HepG2 (cell line): ENCODE data around the gene CHCHD6. TPM values are rescaled to one million over a fixed set of nuclear protein-coding genes. Genes with fewer than 3 reads are reported as not detected.

Experiments
- ADNP ChIP-seq: sonication (generic); formaldehyde crosslinking; IDR thresholded peaks from 2 replicates; pipeline ENCODE4 v1.4.0; 2020; ENCODE audit warnings: missing genetic modification reagents
- AHR ChIP-seq: IDR thresholded peaks from 2 replicates; pipeline ENCODE4 v1.6.1; 2018; ENCODE audit warnings: missing genetic modification reagents, missing compliant biosample characterization
- E2F2 ChIP-seq: sonication (generic); formaldehyde crosslinking; IDR thresholded peaks from 2 replicates; pipeline ENCODE4 v1.4.0; 2020; ENCODE audit warnings: missing genetic modification reagents, borderline replicate concordance
- JUNB ChIP-seq: sonication (generic); formaldehyde crosslinking; IDR thresholded peaks from 2 replicates; pipeline ENCODE4 v1.8.0; 2022; ENCODE audit warnings: missing genetic modification reagents, mild to moderate bottlenecking, borderline replicate concordance
- MLXIP ChIP-seq: sonication (generic); formaldehyde crosslinking; IDR thresholded peaks from 2 replicates; pipeline ENCODE4 v1.9.0; 2021; ENCODE audit warnings: missing genetic modification reagents, borderline replicate concordance
- NR0B2 ChIP-seq: sonication (generic); formaldehyde crosslinking; IDR thresholded peaks from 2 replicates; pipeline ENCODE4 v1.4.0; 2020; ENCODE audit warnings: mild to moderate bottlenecking, missing genetic modification reagents
- PITX1 ChIP-seq: sonication (generic); formaldehyde crosslinking; IDR thresholded peaks from 2 replicates; pipeline ENCODE4 v1.5.1; 2020; ENCODE audit warnings: mild to moderate bottlenecking, missing genetic modification reagents
- POLR2AphosphoS5 ChIP-seq: IDR thresholded peaks from 2 replicates; pipeline ENCODE4 v1.6.1; 2012; ENCODE audit warnings: low read depth, low read length
- POLR2G ChIP-seq: fragments of 200-400 bp; formaldehyde crosslinking; IDR thresholded peaks from 2 replicates; pipeline ENCODE4 v1.6.1; 2018; ENCODE audit warnings: mild to moderate bottlenecking, low read depth, low read length, moderate library complexity
- SALL1 ChIP-seq: sonication (generic); formaldehyde crosslinking; IDR thresholded peaks from 2 replicates; pipeline ENCODE4 v1.8.0; 2022; ENCODE audit warnings: mild to moderate bottlenecking, missing genetic modification reagents
- ZFAT ChIP-seq: sonication (generic); formaldehyde crosslinking; conservative IDR thresholded peaks from 2 replicates; pipeline ENCODE4 v1.8.1; 2023; ENCODE audit warnings: missing genetic modification reagents, inconsistent platforms
- ZFP37 ChIP-seq: sonication (generic); formaldehyde crosslinking; IDR thresholded peaks from 2 replicates; pipeline ENCODE4 v1.4.0; 2020; ENCODE audit warnings: missing genetic modification reagents, borderline replicate concordance
- ZFP82 ChIP-seq: sonication (generic); formaldehyde crosslinking; IDR thresholded peaks from 2 replicates; pipeline ENCODE4 v1.5.1; 2020; ENCODE audit warnings: mild to moderate bottlenecking, missing genetic modification reagents, borderline replicate concordance
- ZHX2 ChIP-seq, 2 experiments: sonication (generic) in 1 of 2; formaldehyde crosslinking in 1 of 2; IDR thresholded peaks; 2 replicates each; pipeline versions ENCODE4 v1.6.1 to v1.9.0; 2014 to 2022; ENCODE audit warnings: antibody characterized with exemption in 1 of 2, borderline replicate concordance in 1 of 2, inconsistent platforms in 1 of 2, low read depth in 1 of 2, missing genetic modification reagents in 1 of 2
- ZNF335 ChIP-seq: sonication (generic); formaldehyde crosslinking; IDR thresholded peaks from 2 replicates; pipeline ENCODE4 v1.4.0; 2020; ENCODE audit warnings: missing genetic modification reagents
- ZNF513 ChIP-seq: sonication (generic); formaldehyde crosslinking; conservative IDR thresholded peaks from 2 replicates; pipeline ENCODE4 v1.5.0; 2020; ENCODE audit warnings: missing genetic modification reagents
- polyA plus RNA-seq, 8 experiments: library from polyadenylated mRNA; depleted of rRNA in 3 of 8; stranded (reverse) in 7 of 8; unstranded in 1 of 8; fragments of >200 nt; fragmentation: Illumina TruSeq in 4 of 8; extraction: Trizol in 4 of 8; gene quantifications; 2 replicates each; pipeline versions ENCODE4 v1.2.1 to v1.2.3, GENCODE V29; 2011 to 2016; ENCODE audit warnings: low read depth in 4 of 8, missing spikeins in 1 of 8, mixed read lengths in 1 of 8; ENCODE audit not compliant: insufficient read depth in 1 of 8
- total RNA-seq, 5 experiments: library from RNA; depleted of rRNA; stranded (reverse); fragments of >200 nt; fragmentation: Illumina TruSeq; extraction: Trizol; gene quantifications; 2 replicates each; pipeline ENCODE4 v1.2.3, GENCODE V29; 2016; ENCODE audit warnings: low read depth in 1 of 5

The CHCHD6 gene
- total and polyA plus RNA-seq, 2 of the 13 experiments (the other 11 are each of a cell fraction or from before 2014, with no cell fraction given): 20.3 to 20.8 TPM

- TF ChIP-seq ZHX2 (IDR thresholded peaks at IDR 0.05; ENCODE audit: low read depth) (no peak), ZHX2 (CRISPR knock-in tag; IDR thresholded peaks at IDR 0.05; ENCODE audit: borderline replicate concordance) (peak; percentile 91), SALL1 (peak; percentile 67), ZNF513 (CRISPR knock-in tag) (no peak), ZFP82 (CRISPR knock-in tag) (peak; percentile 6; the same call in 1 of the 2 replicates), JUNB (no peak; the same call in 1 of the 2 replicates), ZFAT (no peak), POLR2G (peak; percentile 84), MLXIP (CRISPR knock-in tag) (peak; percentile 42; the same call in 1 of the 2 replicates), NR0B2 (no peak), ZFP37 (CRISPR knock-in tag) (no peak), POLR2AphosphoS5 (peak; percentile 57; the same call in 1 of the 2 replicates), AHR (no peak), ADNP (CRISPR knock-in tag) (no peak), PITX1 (no peak), E2F2 (no peak), ZNF335 (CRISPR knock-in tag) (no peak)
Observed at GRCh38 chr3:126654571-126655383, 49.3 kb upstream of the CHCHD6 start, which contains the start of gene TXNRD3 (continued).
